HEK293 (cell line): ENCODE measurements around the gene GP9.

Experiments
- CTCF ChIA-PET: fragments of 350-600 bp; formaldehyde crosslinking; extraction: SDS; loops from one replicate; lab custom pipeline; 2021; ENCODE audit warnings: antibody characterized with exemption; lab: Yijun Ruan, JAX
- POLR2A ChIA-PET: fragments of 300-600 bp; formaldehyde crosslinking; extraction: SDS; loops from one replicate; lab custom pipeline; 2020; ENCODE audit warnings: antibody characterized with exemption, inconsistent platforms; lab: Yijun Ruan, JAX
- H3K27ac ChIP-seq: fragments of 200-500 bp; sonication (Bioruptor generic); 2 replicates; pipeline ENCODE4 v1.5.1; 2014; ENCODE audit warnings: low read depth, low read length, control low read depth, inconsistent platforms; ENCODE audit errors: extremely low read depth
- H3K36me3 ChIP-seq, 2 experiments: fragments of 200-500 bp in 1 of 2; sonication (Bioruptor generic) in 1 of 2; 1 replicate in 1 of 2; 2 replicates in 1 of 2; pipeline ENCODE4 v1.5.1; 2014 to 2017; ENCODE audit warnings: inconsistent platforms in 2 of 2, low read length in 2 of 2; ENCODE audit not compliant: control insufficient read depth in 2 of 2, insufficient read depth in 1 of 2
- H3K4me1 ChIP-seq: fragments of 200-500 bp; sonication (Bioruptor generic); 2 replicates; pipeline ENCODE4 v1.5.1; 2014; ENCODE audit warnings: mild to moderate bottlenecking, low read length, inconsistent platforms; ENCODE audit not compliant: control insufficient read depth, insufficient read depth
- H3K4me3 ChIP-seq: 2 replicates; pipeline ENCODE4 v1.5.1; 2011; ENCODE audit warnings: low read depth, mild to moderate bottlenecking, control low read depth, low read length, moderate library complexity
- H3K9me3 ChIP-seq: fragments of 200-500 bp; sonication (Bioruptor generic); 2 replicates; pipeline ENCODE4 v1.5.1; 2014; ENCODE audit warnings: low read depth, low read length, inconsistent platforms; ENCODE audit not compliant: control insufficient read depth, insufficient read depth
- MEIS1 ChIP-seq: sonication (generic); formaldehyde crosslinking; IDR thresholded peaks from 2 replicates; pipeline ENCODE4 v1.8.1; 2022; ENCODE audit warnings: missing genetic modification reagents, mild to moderate bottlenecking, borderline replicate concordance
- ZFP41 ChIP-seq: fragments of 450-650 bp; formaldehyde crosslinking; IDR thresholded peaks from 2 replicates; pipeline ENCODE4 v1.5.1; 2016; ENCODE audit warnings: missing biosample characterization, missing genetic modification characterization, borderline replicate concordance
- ZNF132 ChIP-seq: fragments of 450-650 bp; formaldehyde crosslinking; IDR thresholded peaks from 2 replicates; pipeline ENCODE4 v1.5.1; 2017; ENCODE audit warnings: missing biosample characterization, missing genetic modification characterization, borderline replicate concordance
- ZNF155 ChIP-seq: fragments of 450-650 bp; formaldehyde crosslinking; IDR thresholded peaks from 2 replicates; pipeline ENCODE4 v1.5.1; 2016; ENCODE audit warnings: missing biosample characterization, missing genetic modification characterization
- ZNF214 ChIP-seq: fragments of 450-650 bp; formaldehyde crosslinking; IDR thresholded peaks from 2 replicates; pipeline ENCODE4 v1.5.1; 2017; ENCODE audit warnings: missing biosample characterization, mild to moderate bottlenecking, missing genetic modification characterization, borderline replicate concordance
- ZNF23 ChIP-seq: fragments of 450-650 bp; formaldehyde crosslinking; IDR thresholded peaks from 2 replicates; pipeline ENCODE4 v1.5.1; 2016; ENCODE audit warnings: missing biosample characterization, missing genetic modification characterization, borderline replicate concordance
- ZNF239 ChIP-seq: fragments of 450-650 bp; formaldehyde crosslinking; IDR thresholded peaks from 2 replicates; pipeline ENCODE4 v1.5.1; 2016; ENCODE audit warnings: missing biosample characterization, missing genetic modification characterization
- ZNF266 ChIP-seq: fragments of 450-650 bp; formaldehyde crosslinking; IDR thresholded peaks from 2 replicates; pipeline ENCODE4 v1.5.1; 2016; ENCODE audit warnings: missing biosample characterization, missing genetic modification characterization, low read depth
- ZNF274 ChIP-seq, 2 experiments: fragments of 200-500 bp in 1 of 2; fragments of 450-650 bp in 1 of 2; sonication (Bioruptor generic) in 1 of 2; formaldehyde crosslinking in 1 of 2; IDR thresholded peaks; 2 replicates each; pipeline versions ENCODE4 v1.5.1 to v1.6.1; 2014 to 2016; ENCODE audit warnings: borderline replicate concordance in 1 of 2, inconsistent platforms in 1 of 2, low read length in 1 of 2, missing biosample characterization in 1 of 2, missing genetic modification characterization in 1 of 2
- ZNF423 ChIP-seq: fragments of 450-650 bp; formaldehyde crosslinking; IDR thresholded peaks from 2 replicates; pipeline ENCODE4 v1.5.1; 2016; ENCODE audit warnings: missing biosample characterization, missing genetic modification characterization
- ZNF48 ChIP-seq: fragments of 450-650 bp; formaldehyde crosslinking; IDR thresholded peaks from 2 replicates; pipeline ENCODE4 v1.5.1; 2016; ENCODE audit warnings: missing biosample characterization, missing genetic modification characterization
- ZNF530 ChIP-seq: fragments of 450-650 bp; formaldehyde crosslinking; IDR thresholded peaks from 2 replicates; pipeline ENCODE4 v1.5.1; 2016; ENCODE audit warnings: low read depth, missing biosample characterization, missing genetic modification characterization
- ZNF571 ChIP-seq: fragments of 450-650 bp; formaldehyde crosslinking; IDR thresholded peaks from 2 replicates; pipeline ENCODE4 v1.5.0; 2017; ENCODE audit warnings: missing biosample characterization, missing genetic modification characterization
- ZNF596 ChIP-seq: fragments of 450-650 bp; IDR thresholded peaks from 2 replicates; pipeline ENCODE4 v1.5.0; 2018; ENCODE audit warnings: missing biosample characterization, mild to moderate bottlenecking, missing genetic modification characterization, moderate library complexity
- TF ChIP-seq, protein P1 (sequence below): fragments of 450-650 bp; IDR thresholded peaks from 2 replicates; pipeline ENCODE4 v1.5.1; 2018; ENCODE audit warnings: missing biosample characterization, mild to moderate bottlenecking, missing genetic modification characterization
- TF ChIP-seq, protein P2 (sequence below): fragments of 450-650 bp; formaldehyde crosslinking; IDR thresholded peaks from 2 replicates; pipeline ENCODE4 v1.5.1; 2016; ENCODE audit warnings: missing biosample characterization, missing genetic modification characterization, borderline replicate concordance
- TF ChIP-seq, protein P3 (sequence below): fragments of 450-650 bp; formaldehyde crosslinking; IDR thresholded peaks from 2 replicates; pipeline ENCODE4 v1.5.1; 2016; ENCODE audit warnings: missing biosample characterization, missing genetic modification characterization
- TF ChIP-seq, protein P4 (sequence below): fragments of 450-650 bp; formaldehyde crosslinking; IDR thresholded peaks from 2 replicates; pipeline ENCODE4 v1.5.1; 2016; ENCODE audit warnings: missing biosample characterization, missing genetic modification characterization
- TF ChIP-seq, protein P5 (sequence below): fragments of 450-650 bp; IDR thresholded peaks from 2 replicates; pipeline ENCODE4 v1.5.1; 2018; ENCODE audit warnings: missing biosample characterization, missing genetic modification characterization

Gene GP9

GRCh38 chr3:129017484-129017899, 43.1 kb upstream of the GP9 start (continued):
- TF ChIP-seq, protein P1, sequence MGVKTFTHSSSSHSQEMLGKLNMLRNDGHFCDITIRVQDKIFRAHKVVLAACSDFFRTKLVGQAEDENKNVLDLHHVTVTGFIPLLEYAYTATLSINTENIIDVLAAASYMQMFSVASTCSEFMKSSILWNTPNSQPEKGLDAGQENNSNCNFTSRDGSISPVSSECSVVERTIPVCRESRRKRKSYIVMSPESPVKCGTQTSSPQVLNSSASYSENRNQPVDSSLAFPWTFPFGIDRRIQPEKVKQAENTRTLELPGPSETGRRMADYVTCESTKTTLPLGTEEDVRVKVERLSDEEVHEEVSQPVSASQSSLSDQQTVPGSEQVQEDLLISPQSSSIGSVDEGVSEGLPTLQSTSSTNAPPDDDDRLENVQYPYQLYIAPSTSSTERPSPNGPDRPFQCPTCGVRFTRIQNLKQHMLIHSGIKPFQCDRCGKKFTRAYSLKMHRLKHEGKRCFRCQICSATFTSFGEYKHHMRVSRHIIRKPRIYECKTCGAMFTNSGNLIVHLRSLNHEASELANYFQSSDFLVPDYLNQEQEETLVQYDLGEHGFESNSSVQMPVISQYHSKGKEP (tag by site-specific recombination) = no peak
- TF ChIP-seq ZNF266 (tag by site-specific recombination) = no peak
- TF ChIP-seq ZNF48 (tag by site-specific recombination) = no peak
- TF ChIP-seq, protein P2, sequence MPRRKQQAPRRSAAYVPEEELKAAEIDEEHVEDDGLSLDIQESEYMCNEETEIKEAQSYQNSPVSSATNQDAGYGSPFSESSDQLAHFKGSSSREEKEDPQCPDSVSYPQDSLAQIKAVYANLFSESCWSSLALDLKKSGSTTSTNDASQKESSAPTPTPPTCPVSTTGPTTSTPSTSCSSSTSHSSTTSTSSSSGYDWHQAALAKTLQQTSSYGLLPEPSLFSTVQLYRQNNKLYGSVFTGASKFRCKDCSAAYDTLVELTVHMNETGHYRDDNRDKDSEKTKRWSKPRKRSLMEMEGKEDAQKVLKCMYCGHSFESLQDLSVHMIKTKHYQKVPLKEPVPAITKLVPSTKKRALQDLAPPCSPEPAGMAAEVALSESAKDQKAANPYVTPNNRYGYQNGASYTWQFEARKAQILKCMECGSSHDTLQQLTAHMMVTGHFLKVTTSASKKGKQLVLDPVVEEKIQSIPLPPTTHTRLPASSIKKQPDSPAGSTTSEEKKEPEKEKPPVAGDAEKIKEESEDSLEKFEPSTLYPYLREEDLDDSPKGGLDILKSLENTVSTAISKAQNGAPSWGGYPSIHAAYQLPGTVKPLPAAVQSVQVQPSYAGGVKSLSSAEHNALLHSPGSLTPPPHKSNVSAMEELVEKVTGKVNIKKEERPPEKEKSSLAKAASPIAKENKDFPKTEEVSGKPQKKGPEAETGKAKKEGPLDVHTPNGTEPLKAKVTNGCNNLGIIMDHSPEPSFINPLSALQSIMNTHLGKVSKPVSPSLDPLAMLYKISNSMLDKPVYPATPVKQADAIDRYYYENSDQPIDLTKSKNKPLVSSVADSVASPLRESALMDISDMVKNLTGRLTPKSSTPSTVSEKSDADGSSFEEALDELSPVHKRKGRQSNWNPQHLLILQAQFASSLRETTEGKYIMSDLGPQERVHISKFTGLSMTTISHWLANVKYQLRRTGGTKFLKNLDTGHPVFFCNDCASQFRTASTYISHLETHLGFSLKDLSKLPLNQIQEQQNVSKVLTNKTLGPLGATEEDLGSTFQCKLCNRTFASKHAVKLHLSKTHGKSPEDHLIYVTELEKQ (tag by site-specific recombination) = no peak
- TF ChIP-seq ZNF596 (tag by site-specific recombination) = no peak
- TF ChIP-seq, all 188 proteins: peak for 0

DNA sequence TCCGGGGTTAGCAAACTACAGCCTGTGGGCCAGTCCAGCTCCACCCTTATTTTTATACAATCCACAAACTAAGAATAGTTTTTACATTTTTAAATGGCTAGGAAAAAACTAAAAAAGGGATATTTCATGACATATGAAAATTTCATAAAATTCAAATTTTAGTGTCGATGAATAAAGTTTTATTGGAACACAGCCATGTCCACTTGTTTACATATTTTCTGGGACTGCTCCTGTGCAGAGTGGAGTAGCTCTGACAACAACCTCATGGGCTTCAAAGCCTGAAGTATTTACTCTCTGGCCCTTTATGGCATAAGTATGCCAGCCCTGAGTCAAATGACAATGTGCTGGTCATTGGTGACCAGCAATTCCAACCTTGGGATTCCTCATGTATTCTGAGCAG, 42.3 kb upstream of the GP9 start:
- TF ChIP-seq ZNF23 (tag by site-specific recombination) = no peak
- TF ChIP-seq ZNF530 (tag by site-specific recombination) = no peak
- no peak for TF ChIP-seq MEIS1
- no peak for TF ChIP-seq ZNF132 (tag by site-specific recombination)
- TF ChIP-seq, protein P3, sequence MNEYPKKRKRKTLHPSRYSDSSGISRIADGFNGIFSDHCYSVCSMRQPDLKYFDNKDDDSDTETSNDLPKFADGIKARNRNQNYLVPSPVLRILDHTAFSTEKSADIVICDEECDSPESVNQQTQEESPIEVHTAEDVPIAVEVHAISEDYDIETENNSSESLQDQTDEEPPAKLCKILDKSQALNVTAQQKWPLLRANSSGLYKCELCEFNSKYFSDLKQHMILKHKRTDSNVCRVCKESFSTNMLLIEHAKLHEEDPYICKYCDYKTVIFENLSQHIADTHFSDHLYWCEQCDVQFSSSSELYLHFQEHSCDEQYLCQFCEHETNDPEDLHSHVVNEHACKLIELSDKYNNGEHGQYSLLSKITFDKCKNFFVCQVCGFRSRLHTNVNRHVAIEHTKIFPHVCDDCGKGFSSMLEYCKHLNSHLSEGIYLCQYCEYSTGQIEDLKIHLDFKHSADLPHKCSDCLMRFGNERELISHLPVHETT (tag by site-specific recombination) = no peak
- TF ChIP-seq ZNF155 (tag by site-specific recombination) = no peak
- TF ChIP-seq ZNF274 (IDR thresholded peaks at IDR 0.05; ENCODE audit: low read length) = no peak
- TF ChIP-seq ZNF274 (tag by site-specific recombination; IDR thresholded peaks at IDR 0.05; ENCODE audit: borderline replicate concordance) = no peak
- no peak for TF ChIP-seq ZNF571 (tag by site-specific recombination)
- TF ChIP-seq, protein P4, sequence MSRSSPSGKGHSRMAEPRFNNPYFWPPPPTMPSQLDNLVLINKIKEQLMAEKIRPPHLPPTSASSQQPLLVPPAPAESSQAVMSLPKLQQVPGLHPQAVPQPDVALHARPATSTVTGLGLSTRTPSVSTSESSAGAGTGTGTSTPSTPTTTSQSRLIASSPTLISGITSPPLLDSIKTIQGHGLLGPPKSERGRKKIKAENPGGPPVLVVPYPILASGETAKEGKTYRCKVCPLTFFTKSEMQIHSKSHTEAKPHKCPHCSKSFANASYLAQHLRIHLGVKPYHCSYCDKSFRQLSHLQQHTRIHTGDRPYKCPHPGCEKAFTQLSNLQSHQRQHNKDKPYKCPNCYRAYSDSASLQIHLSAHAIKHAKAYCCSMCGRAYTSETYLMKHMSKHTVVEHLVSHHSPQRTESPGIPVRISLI (tag by site-specific recombination) = no peak
- TF ChIP-seq, protein P5, sequence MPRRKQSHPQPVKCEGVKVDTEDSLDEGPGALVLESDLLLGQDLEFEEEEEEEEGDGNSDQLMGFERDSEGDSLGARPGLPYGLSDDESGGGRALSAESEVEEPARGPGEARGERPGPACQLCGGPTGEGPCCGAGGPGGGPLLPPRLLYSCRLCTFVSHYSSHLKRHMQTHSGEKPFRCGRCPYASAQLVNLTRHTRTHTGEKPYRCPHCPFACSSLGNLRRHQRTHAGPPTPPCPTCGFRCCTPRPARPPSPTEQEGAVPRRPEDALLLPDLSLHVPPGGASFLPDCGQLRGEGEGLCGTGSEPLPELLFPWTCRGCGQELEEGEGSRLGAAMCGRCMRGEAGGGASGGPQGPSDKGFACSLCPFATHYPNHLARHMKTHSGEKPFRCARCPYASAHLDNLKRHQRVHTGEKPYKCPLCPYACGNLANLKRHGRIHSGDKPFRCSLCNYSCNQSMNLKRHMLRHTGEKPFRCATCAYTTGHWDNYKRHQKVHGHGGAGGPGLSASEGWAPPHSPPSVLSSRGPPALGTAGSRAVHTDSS (tag by site-specific recombination) = no peak
- no peak for TF ChIP-seq ZFP41
- TF ChIP-seq ZNF214 = no peak
- TF ChIP-seq ZNF423 (tag by site-specific recombination) = no peak
- no peak for TF ChIP-seq ZNF239 (tag by site-specific recombination)
- CTCF ChIA-PET = interaction anchor here (0.6 to 3.5 kb wide), 2 partner anchors 48 to 58 kb away, joined by 3 to 16 read pairs; no protein-coding TSS in a partner anchor
- POLR2A ChIA-PET = no interaction called here

More for the DNA sequence above, 42.3 kb upstream of the GP9 start:
- no peak overlapping the region for H3K27ac ChIP-seq
- H3K9me3 ChIP-seq = no peaks in the 10 kb centered on the region
- H3K4me3 ChIP-seq = no peak overlapping the region
- no peaks in the 10 kb centered on the region for H3K4me1 ChIP-seq
- H3K36me3 ChIP-seq = no peaks in the 10 kb centered on the region
